Chondrocyte (in vitro differentiated cells): ENCODE data around the gene P2RY13. TPM values are rescaled to one million over a fixed set of nuclear protein-coding genes. Genes with fewer than 3 reads are reported as not detected.

Source experiments
- DNase-seq: peaks from one replicate; pipeline ENCODE4 v3.0.0; 2021; ENCODE audit warnings: mixed read lengths, low spot score
- H3K27ac Mint-ChIP-seq: one replicate; pipeline ENCODE4 v1.8.0; 2021; ENCODE audit warnings: mild to moderate bottlenecking, moderate library complexity, mixed read lengths; ENCODE audit not compliant: unreplicated experiment
- H3K27me3 Mint-ChIP-seq: 2 replicates; pipeline ENCODE4 v1.8.0; 2021; ENCODE audit warnings: low read depth, mixed read lengths
- H3K36me3 Mint-ChIP-seq: 2 replicates; pipeline ENCODE4 v1.8.0; 2021; ENCODE audit warnings: low read depth, mixed read lengths
- H3K4me1 Mint-ChIP-seq: 2 replicates; pipeline ENCODE4 v1.8.0; 2021; ENCODE audit warnings: low read depth, mild to moderate bottlenecking, mixed read lengths
- H3K4me3 Mint-ChIP-seq: one replicate; pipeline ENCODE4 v1.8.0; 2021; ENCODE audit warnings: mild to moderate bottlenecking, moderate library complexity, mixed read lengths; ENCODE audit not compliant: unreplicated experiment
- H3K9me3 Mint-ChIP-seq: 2 replicates; pipeline ENCODE4 v1.8.0; 2021; ENCODE audit warnings: low read depth, mixed read lengths
- CTCF ChIP-seq: fragments of 200-600 bp; sonication (generic); IDR thresholded peaks from 2 replicates; pipeline ENCODE4 v1.5.0; 2021; ENCODE audit warnings: antibody characterized with exemption, mild to moderate bottlenecking, moderate library complexity
- total RNA-seq: library from RNA; stranded (reverse); gene quantifications from 3 replicates; pipeline ENCODE4 v1.2.1, GENCODE V29; 2021

P2RY13 gene
- total RNA-seq, 1 donor from 2014 or later = not detected

DNA sequence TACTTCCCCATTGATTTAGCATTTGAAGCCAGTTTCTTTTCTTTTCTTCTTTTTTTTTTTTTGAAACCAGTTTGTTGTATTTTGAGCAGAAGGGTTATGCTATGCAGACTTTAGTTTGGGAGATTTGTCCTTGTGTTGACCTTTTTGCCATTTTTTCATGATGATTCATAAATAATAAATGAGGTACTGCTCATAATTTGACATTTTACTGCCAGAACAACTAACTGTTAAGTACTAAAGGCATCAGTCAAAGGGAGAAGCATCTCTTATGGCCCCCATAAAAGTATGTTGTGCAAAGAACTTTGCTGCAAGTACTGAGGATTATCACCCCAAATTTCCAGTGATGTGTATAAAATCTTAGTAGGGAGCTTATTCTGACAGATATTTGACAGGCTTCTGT is 11.0 kb downstream of the P2RY13 start:
- TF ChIP-seq CTCF = no peak
- Mint-ChIP-seq H3K36me3 (peaks cover 1% of the 10 kb centered on the region), H3K9me3 (peaks cover 9% of the 10 kb centered on the region), H3K4me3 (no peak overlapping the region), H3K27ac (no peak overlapping the region), H3K4me1 (peaks cover 22% of the 10 kb centered on the region), H3K27me3 (no peaks in the 10 kb centered on the region)
- DNase-seq = no peak

DNA sequence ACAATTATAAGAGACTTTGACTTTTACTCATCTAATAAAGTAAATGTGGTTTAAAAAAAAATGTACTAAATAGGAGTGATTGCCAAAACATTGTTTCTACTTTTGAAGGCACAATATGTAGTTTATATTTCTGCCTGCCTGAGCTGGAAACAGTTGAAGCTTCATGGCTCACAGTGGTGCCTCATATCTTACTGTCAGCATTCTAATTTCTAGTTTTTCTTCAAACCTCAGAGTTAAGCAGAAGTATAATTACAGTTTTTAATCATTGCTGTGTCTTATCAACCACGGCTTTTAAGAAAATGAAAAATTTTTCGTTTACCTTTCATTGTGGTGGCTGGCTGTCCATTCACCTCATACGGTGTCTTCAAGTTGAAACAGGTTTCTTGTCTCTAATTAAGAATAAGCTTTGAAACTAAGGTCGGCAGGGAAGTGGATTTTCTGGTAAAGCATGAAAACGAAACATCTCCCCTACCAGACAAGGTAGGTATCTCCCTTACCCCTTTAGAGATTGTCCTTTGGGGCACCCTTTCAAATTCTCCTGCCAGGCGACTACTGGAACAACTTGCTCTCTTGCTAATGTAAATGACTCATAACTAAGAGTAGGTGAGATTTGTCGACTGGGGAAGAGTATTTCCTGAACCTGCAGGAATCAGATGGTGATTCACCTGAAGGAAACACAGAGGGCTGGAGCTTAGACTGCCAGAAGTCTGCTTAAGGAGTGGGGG is 12.9 kb downstream of the P2RY13 start, which contains the start of gene GPR87:
GPR87 (minus strand) TSS at position 554 of the 725 bp plus-strand sequence. CDS start 16,720 bp downstream, outside the sequence.
- Mint-ChIP-seq H3K9me3 (peaks cover 9% of the 10 kb centered on the region), H3K36me3 (no peaks in the 10 kb centered on the region), H3K27ac (no peak within 1 kb of the TSS), H3K4me1 (peaks cover 22% of the 10 kb centered on the region), H3K27me3 (no peaks in the 10 kb centered on the region), H3K4me3 (no peak within 1 kb of the TSS)
- no peak for TF ChIP-seq CTCF
- DNase-seq = no peak

DNA sequence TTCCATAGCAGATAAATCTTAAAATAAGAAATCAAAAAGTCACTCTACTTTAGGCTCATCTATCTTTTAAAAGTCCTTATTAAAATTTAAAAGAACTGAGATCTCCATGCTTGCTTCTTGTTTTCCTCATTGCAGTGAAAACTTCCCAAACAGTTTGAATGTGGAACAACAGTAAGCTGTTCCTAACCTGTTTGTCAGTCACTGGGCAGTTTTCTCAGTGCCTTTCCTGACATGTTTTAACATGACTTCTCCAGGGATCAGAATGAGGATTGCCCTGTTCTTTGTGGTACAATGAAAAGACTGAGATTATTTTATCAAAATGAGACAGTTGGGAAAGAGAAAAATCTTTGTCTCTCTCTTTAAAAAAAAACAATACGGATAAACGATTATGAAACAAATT is 13.5 kb downstream of the P2RY13 start:
- Mint-ChIP-seq H3K27me3 (no peaks in the 10 kb centered on the region), H3K4me3 (no peak overlapping the region), H3K4me1 (peaks cover 22% of the 10 kb centered on the region), H3K27ac (no peak overlapping the region), H3K9me3 (peaks cover 9% of the 10 kb centered on the region), H3K36me3 (no peaks in the 10 kb centered on the region)
- DNase-seq = no peak
- TF ChIP-seq CTCF = no peak

GRCh38 chr3:151315136-151315535 is 14.2 kb downstream of the P2RY13 start:
- no peaks in the 10 kb centered on the region for H3K36me3 Mint-ChIP-seq

GRCh38 chr3:151314593-151314992 is 14.8 kb downstream of the P2RY13 start:
- peaks cover 22% of the 10 kb centered on the region for H3K4me1 Mint-ChIP-seq
- H3K27ac Mint-ChIP-seq = no peak overlapping the region
- H3K4me3 Mint-ChIP-seq = no peak overlapping the region
- DNase-seq = no peak
- peaks cover 9% of the 10 kb centered on the region for H3K9me3 Mint-ChIP-seq
- TF ChIP-seq CTCF = no peak
- no peaks in the 10 kb centered on the region for H3K36me3 Mint-ChIP-seq
- no peaks in the 10 kb centered on the region for H3K27me3 Mint-ChIP-seq

More at GRCh38 chr3:151315136-151315535, 14.2 kb downstream of the P2RY13 start:
- no peak overlapping the region for H3K4me3 Mint-ChIP-seq
- no peaks in the 10 kb centered on the region for H3K27me3 Mint-ChIP-seq
- peaks cover 9% of the 10 kb centered on the region for H3K9me3 Mint-ChIP-seq
- no peak for DNase-seq
- TF ChIP-seq CTCF = no peak
- peaks cover 22% of the 10 kb centered on the region for H3K4me1 Mint-ChIP-seq
- H3K27ac Mint-ChIP-seq = no peak overlapping the region
